ENCODE data around the gene RAB8B.

Gene RAB8B

DNA sequence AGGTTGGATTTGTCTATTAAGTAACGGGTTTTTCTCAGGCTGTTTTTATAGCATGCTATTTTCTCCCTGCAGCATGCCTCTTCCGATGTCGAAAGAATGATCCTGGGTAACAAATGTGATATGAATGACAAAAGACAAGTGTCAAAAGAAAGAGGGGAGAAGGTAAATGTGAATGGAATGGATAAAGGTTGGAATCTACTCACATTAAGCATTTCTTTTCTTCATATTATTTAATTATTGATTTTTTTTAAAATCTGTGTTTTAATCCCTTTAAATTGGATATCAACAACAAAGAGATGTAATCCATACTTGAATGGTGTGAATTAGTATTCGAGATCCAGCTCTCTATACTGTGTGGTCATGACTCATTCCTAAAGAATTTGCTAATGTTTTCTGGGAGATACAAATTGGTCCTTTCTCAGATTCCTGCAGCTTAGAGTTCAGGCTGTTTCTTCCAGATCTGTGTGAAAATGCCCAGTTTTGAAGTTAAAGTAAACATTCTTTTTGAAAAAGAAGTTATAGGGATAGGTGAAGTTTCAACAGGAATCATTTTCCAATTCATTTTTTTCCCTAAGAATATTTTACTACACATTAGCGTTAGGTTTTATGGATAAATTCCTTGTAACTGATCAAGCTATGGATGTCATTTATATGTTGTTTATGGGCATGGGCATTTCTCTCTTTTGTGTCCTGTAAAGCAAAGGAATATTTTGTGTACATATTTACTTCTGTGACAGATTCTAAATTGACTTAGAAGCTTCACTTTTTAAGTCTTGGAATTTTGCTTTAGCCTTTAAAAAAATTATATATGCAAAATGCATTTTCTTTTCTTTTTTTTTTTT is 67.2 kb downstream of the RAB8B start:
- no peak overlapping the region for H3K27ac ChIP-seq (ENCODE audit: insufficient read depth in 1 of 2, low read depth in 1 of 2, low read length in 2 of 2, poor library complexity in 1 of 2, severe bottlenecking in 2 of 2)
- no peak for DNase-seq

DNA sequence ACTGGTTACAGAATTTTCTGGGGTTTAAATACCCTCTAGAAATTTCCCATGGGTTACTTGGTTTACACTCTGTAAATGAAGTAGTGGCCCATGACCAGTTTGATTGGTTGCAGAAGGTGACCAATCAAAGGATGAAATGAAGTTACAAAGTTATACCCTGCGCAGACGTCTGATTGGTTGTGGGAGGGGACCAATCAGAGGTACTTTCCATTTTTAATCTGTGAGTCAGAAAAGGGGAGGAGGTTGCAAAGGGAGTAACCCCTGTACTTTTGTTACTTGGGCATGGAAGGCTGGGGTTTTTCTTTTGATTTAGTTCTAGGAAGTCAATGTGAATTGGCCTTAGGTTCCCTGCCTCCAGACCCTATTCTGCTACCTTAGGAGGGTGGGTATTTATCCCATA is 69.3 kb downstream of the RAB8B start:
- Histone ChIP-seq H3K4me1 (ENCODE audit: control extremely low read depth in 1 of 4, control insufficient read depth in 4 of 4, insufficient read depth in 4 of 4, low read length in 3 of 4) (no peaks in the 10 kb centered on the region), H3K9me3 (ENCODE audit: control extremely low read depth in 1 of 5, control insufficient read depth in 4 of 5, insufficient read depth in 2 of 5, low read depth in 1 of 5, low read length in 4 of 5) (no peaks in the 10 kb centered on the region), H3K27me3 (replicated peaks in 2 of 5; ENCODE audit: control insufficient read depth in 4 of 5, insufficient read depth in 5 of 5, low read length in 4 of 5) (no peaks in the 10 kb centered on the region), H3K4me3 (ENCODE audit: control insufficient read depth in 1 of 7, extremely low read depth in 1 of 7, insufficient read depth in 4 of 7, low read depth in 2 of 7, low read length in 6 of 7) (no peak overlapping the region), H3K27ac (ENCODE audit: insufficient read depth in 1 of 2, low read depth in 1 of 2, low read length in 2 of 2, poor library complexity in 1 of 2, severe bottlenecking in 2 of 2) (no peak overlapping the region), H3K36me3 (ENCODE audit: control insufficient read depth in 4 of 4, insufficient read depth in 4 of 4, low read length in 3 of 4) (peaks cover 15 to 32% (median 25%) of the 10 kb centered on the region in 4 experiments)
- DNase-seq: no peak
- POLR2A ChIA-PET: interaction anchor here (0.6 kb wide), 1 partner anchor 12 kb away, joined by 3 read pairs; no protein-coding TSS in a partner anchor
- CTCF ChIA-PET: no interaction called here
- WGBS (ENCODE audit: insufficient coverage): 100% methylated on average over 2 of the region's 2 CpGs

More for the DNA sequence above, 67.2 kb downstream of the RAB8B start:
- ChIA-PET POLR2A (interaction anchor here (0.6 to 0.7 kb wide), 2 partner anchors 19 to 20 kb away, joined by 3 to 4 read pairs; no protein-coding TSS in a partner anchor), CTCF (no interaction called here)
- H3K4me1 ChIP-seq (ENCODE audit: control extremely low read depth in 1 of 4, control insufficient read depth in 4 of 4, insufficient read depth in 4 of 4, low read length in 3 of 4): no peaks in the 10 kb centered on the region
- WGBS (ENCODE audit: insufficient coverage): 100% methylated on average over 4 of the region's 5 CpGs
- H3K27me3 ChIP-seq (replicated peaks in 2 of 5; ENCODE audit: control insufficient read depth in 4 of 5, insufficient read depth in 5 of 5, low read length in 4 of 5): no peaks in the 10 kb centered on the region
- H3K36me3 ChIP-seq (ENCODE audit: control insufficient read depth in 4 of 4, insufficient read depth in 4 of 4, low read length in 3 of 4): peaks cover 15 to 31% (median 25%) of the 10 kb centered on the region in 4 experiments
- no peaks in the 10 kb centered on the region for H3K9me3 ChIP-seq (ENCODE audit: control extremely low read depth in 1 of 5, control insufficient read depth in 4 of 5, insufficient read depth in 2 of 5, low read depth in 1 of 5, low read length in 4 of 5)
- H3K4me3 ChIP-seq (ENCODE audit: control insufficient read depth in 1 of 7, extremely low read depth in 1 of 7, insufficient read depth in 4 of 7, low read depth in 2 of 7, low read length in 6 of 7): no peak overlapping the region

DNA sequence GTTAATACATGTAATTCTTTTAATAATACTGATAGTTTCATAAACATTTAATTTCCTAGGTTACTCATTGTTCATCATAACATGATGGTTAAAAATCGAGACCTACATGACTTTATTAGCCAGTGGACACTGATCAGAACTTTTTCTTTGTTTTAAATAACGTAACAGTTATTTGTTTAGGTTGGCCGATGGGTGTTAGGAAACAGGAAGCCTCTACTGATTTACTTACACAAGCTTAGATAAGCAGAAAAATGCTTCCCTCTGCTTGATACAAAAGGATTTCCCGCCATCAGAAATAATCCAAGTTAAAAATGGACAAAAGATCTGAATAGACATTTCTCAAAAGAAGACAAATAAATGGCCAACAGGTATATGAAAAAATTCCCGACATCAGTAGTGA is 71.4 kb downstream of the RAB8B start:
- Histone ChIP-seq H3K9me3 (ENCODE audit: control extremely low read depth in 1 of 5, control insufficient read depth in 4 of 5, insufficient read depth in 2 of 5, low read depth in 1 of 5, low read length in 4 of 5) (no peaks in the 10 kb centered on the region), H3K4me1 (ENCODE audit: control extremely low read depth in 1 of 4, control insufficient read depth in 4 of 4, insufficient read depth in 4 of 4, low read length in 3 of 4) (no peaks in the 10 kb centered on the region), H3K36me3 (ENCODE audit: control insufficient read depth in 4 of 4, insufficient read depth in 4 of 4, low read length in 3 of 4) (peaks cover 14 to 40% (median 24%) of the 10 kb centered on the region in 4 experiments), H3K4me3 (ENCODE audit: control insufficient read depth in 1 of 7, extremely low read depth in 1 of 7, insufficient read depth in 4 of 7, low read depth in 2 of 7, low read length in 6 of 7) (no peak overlapping the region), H3K27me3 (replicated peaks in 2 of 5; ENCODE audit: control insufficient read depth in 4 of 5, insufficient read depth in 5 of 5, low read length in 4 of 5) (no peaks in the 10 kb centered on the region), H3K27ac (ENCODE audit: insufficient read depth in 1 of 2, low read depth in 1 of 2, low read length in 2 of 2, poor library complexity in 1 of 2, severe bottlenecking in 2 of 2) (no peak overlapping the region)
- CTCF ChIA-PET: interaction anchor here (1.0 to 1.8 kb wide), 6 partner anchors 11 to 88 kb away, joined by 3 to 5 read pairs (median 4); no protein-coding TSS in a partner anchor
- POLR2A ChIA-PET: no interaction called here
- WGBS (ENCODE audit: insufficient coverage): no CpG with 5 or more reads among the region's 5 CpGs
- DNase-seq: no peak

DNA sequence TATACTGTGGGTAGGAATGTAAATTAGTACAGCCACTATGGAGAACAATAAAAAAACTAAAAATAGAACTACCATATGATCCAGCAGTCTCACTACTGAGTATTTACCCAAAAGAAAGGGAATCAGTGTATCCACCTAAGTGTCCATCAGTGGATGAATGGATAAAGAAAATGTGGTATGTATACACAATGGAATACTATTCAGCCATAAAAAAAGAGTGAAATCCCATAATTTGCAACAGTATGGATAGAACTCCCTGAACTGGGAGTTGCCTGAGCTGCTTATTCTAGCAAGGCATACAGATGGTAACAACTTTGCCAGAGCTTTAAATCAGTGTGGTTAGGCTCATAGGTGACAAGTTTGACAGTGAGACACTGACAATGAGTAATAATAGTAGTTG is 71.9 kb downstream of the RAB8B start:
- CTCF ChIA-PET: interaction anchor here (0.9 to 1.8 kb wide), 5 partner anchors 10 to 77 kb away, joined by 3 to 5 read pairs (median 4); no protein-coding TSS in a partner anchor
- no peak for DNase-seq

DNA sequence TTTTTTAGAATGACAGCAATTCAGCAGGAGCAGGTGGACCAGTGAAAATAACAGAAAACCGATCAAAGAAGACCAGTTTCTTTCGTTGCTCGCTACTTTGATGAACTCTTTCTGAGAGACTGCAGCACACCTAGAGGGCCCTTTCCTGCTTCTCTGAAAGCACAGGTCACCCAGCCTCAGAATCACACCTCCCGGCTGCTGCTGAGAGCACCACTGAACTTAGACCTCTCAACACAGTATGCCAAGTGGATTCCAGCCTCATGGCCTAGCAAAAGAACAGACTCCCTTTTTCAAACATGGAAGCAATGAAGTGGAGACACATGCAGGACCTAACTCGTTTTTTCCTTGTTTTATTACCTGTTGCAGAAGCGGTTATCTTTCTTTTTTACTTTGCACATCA is 74.1 kb downstream of the RAB8B start:
- ChIA-PET POLR2A (no interaction called here), CTCF (no interaction called here)
- no peaks in the 10 kb centered on the region for H3K9me3 ChIP-seq (ENCODE audit: control extremely low read depth in 1 of 5, control insufficient read depth in 4 of 5, insufficient read depth in 2 of 5, low read depth in 1 of 5, low read length in 4 of 5)
- 90% methylated on average over 5 of the region's 6 CpGs for WGBS (ENCODE audit: insufficient coverage)
- H3K27me3 ChIP-seq (replicated peaks in 2 of 5; ENCODE audit: control insufficient read depth in 4 of 5, insufficient read depth in 5 of 5, low read length in 4 of 5): no peaks in the 10 kb centered on the region
- peaks cover 12 to 35% (median 19%) of the 10 kb centered on the region in 4 experiments for H3K36me3 ChIP-seq (ENCODE audit: control insufficient read depth in 4 of 4, insufficient read depth in 4 of 4, low read length in 3 of 4)
- no peaks in the 10 kb centered on the region for H3K4me1 ChIP-seq (ENCODE audit: control extremely low read depth in 1 of 4, control insufficient read depth in 4 of 4, insufficient read depth in 4 of 4, low read length in 3 of 4)
- no peak overlapping the region for H3K4me3 ChIP-seq (ENCODE audit: control insufficient read depth in 1 of 7, extremely low read depth in 1 of 7, insufficient read depth in 4 of 7, low read depth in 2 of 7, low read length in 6 of 7)
- no peak overlapping the region for H3K27ac ChIP-seq (ENCODE audit: insufficient read depth in 1 of 2, low read depth in 1 of 2, low read length in 2 of 2, poor library complexity in 1 of 2, severe bottlenecking in 2 of 2)
- DNase-seq: no peak

More for the DNA sequence above, 71.9 kb downstream of the RAB8B start:
- Histone ChIP-seq H3K27me3 (replicated peaks in 2 of 5; ENCODE audit: control insufficient read depth in 4 of 5, insufficient read depth in 5 of 5, low read length in 4 of 5) (no peaks in the 10 kb centered on the region), H3K36me3 (ENCODE audit: control insufficient read depth in 4 of 4, insufficient read depth in 4 of 4, low read length in 3 of 4) (peaks cover 14 to 38% (median 20%) of the 10 kb centered on the region in 4 experiments), H3K27ac (ENCODE audit: insufficient read depth in 1 of 2, low read depth in 1 of 2, low read length in 2 of 2, poor library complexity in 1 of 2, severe bottlenecking in 2 of 2) (no peak overlapping the region), H3K4me3 (ENCODE audit: control insufficient read depth in 1 of 7, extremely low read depth in 1 of 7, insufficient read depth in 4 of 7, low read depth in 2 of 7, low read length in 6 of 7) (no peak overlapping the region), H3K9me3 (ENCODE audit: control extremely low read depth in 1 of 5, control insufficient read depth in 4 of 5, insufficient read depth in 2 of 5, low read depth in 1 of 5, low read length in 4 of 5) (no peaks in the 10 kb centered on the region), H3K4me1 (ENCODE audit: control extremely low read depth in 1 of 4, control insufficient read depth in 4 of 4, insufficient read depth in 4 of 4, low read length in 3 of 4) (no peaks in the 10 kb centered on the region)
- POLR2A ChIA-PET: no interaction called here

DNA sequence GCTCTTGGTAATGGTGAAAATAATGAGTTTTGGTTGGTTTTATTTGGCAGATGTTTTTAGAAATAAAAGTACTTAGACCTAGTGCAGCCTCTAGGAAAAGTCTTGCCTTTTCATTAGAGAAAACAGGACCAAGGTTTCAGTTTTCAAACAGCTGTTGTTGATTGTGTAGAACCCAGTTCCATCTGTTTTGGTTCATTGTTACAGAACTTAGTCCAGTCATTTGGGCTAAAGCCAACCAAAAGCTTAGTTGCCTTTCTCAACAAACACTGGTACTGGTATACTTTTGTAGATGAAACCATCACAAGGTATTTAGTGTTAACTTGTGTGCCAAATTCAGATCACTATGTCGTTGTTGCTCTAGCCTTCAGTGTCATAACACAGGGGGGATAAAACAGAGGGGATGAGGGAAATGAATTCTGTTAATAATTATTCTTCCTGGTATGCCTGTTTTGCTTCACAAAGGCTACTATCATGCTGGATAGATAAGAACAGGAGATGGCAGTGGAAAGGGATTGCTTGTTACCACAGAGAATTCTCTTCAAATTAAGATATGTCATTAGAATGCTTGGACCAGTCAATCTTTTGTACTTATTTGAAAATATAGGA is 75.4 kb downstream of the RAB8B start:
- POLR2A ChIA-PET: interaction anchor here (0.9 kb wide), 1 partner anchor 11 kb away, joined by 6 read pairs; no protein-coding TSS in a partner anchor

DNA sequence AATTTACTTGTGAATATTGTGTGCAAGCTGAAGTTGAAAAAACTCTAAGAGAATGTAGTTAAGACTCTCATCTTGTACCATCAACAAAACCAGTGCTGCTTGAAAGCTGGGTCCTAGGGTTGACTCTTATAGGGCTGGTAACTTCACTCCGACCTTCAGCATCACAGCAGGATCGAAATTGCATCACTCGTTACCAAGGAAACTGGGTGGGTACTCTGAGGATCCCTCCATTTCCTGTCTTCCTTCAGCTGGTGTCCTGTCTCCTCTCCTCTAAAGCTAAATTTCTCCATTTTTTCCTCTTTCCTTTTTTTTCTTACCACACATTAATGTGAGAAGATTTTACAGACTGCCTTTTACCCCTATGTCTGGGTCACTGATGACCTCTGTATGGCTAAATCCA is 85.0 kb downstream of the RAB8B start:
- Histone ChIP-seq H3K4me3 (ENCODE audit: control insufficient read depth in 1 of 7, extremely low read depth in 1 of 7, insufficient read depth in 4 of 7, low read depth in 2 of 7, low read length in 6 of 7) (no peak overlapping the region), H3K4me1 (ENCODE audit: control extremely low read depth in 1 of 4, control insufficient read depth in 4 of 4, insufficient read depth in 4 of 4, low read length in 3 of 4) (peaks cover 0 to 24% (median 15%) of the 10 kb centered on the region in 4 experiments), H3K9me3 (ENCODE audit: control extremely low read depth in 1 of 5, control insufficient read depth in 4 of 5, insufficient read depth in 2 of 5, low read depth in 1 of 5, low read length in 4 of 5) (no peaks in the 10 kb centered on the region), H3K27me3 (replicated peaks in 2 of 5; ENCODE audit: control insufficient read depth in 4 of 5, insufficient read depth in 5 of 5, low read length in 4 of 5) (no peaks in the 10 kb centered on the region), H3K27ac (ENCODE audit: insufficient read depth in 1 of 2, low read depth in 1 of 2, low read length in 2 of 2, poor library complexity in 1 of 2, severe bottlenecking in 2 of 2) (no peak overlapping the region), H3K36me3 (ENCODE audit: control insufficient read depth in 4 of 4, insufficient read depth in 4 of 4, low read length in 3 of 4) (peaks cover 0 to 3% (median 0%) of the 10 kb centered on the region in 4 experiments)
- WGBS (ENCODE audit: insufficient coverage): 92% methylated on average over 3 of the region's 3 CpGs
- ChIA-PET POLR2A (no interaction called here), CTCF (interaction anchor here (1.2 to 1.7 kb wide), 4 partner anchors 8 to 83 kb away, joined by 3 to 6 read pairs (median 3); no protein-coding TSS in a partner anchor)
- no peak for DNase-seq

More for the DNA sequence above, 75.4 kb downstream of the RAB8B start:
- no peak overlapping the region for H3K4me3 ChIP-seq (ENCODE audit: control insufficient read depth in 1 of 7, extremely low read depth in 1 of 7, insufficient read depth in 4 of 7, low read depth in 2 of 7, low read length in 6 of 7)
- 100% methylated on average over 1 of the region's 1 CpG for WGBS (ENCODE audit: insufficient coverage)
- peaks cover 9 to 33% (median 18%) of the 10 kb centered on the region in 4 experiments for H3K36me3 ChIP-seq (ENCODE audit: control insufficient read depth in 4 of 4, insufficient read depth in 4 of 4, low read length in 3 of 4)
- no peak overlapping the region for H3K27ac ChIP-seq (ENCODE audit: insufficient read depth in 1 of 2, low read depth in 1 of 2, low read length in 2 of 2, poor library complexity in 1 of 2, severe bottlenecking in 2 of 2)
- no peak for DNase-seq
- no peaks in the 10 kb centered on the region for H3K27me3 ChIP-seq (replicated peaks in 2 of 5; ENCODE audit: control insufficient read depth in 4 of 5, insufficient read depth in 5 of 5, low read length in 4 of 5)
- no peaks in the 10 kb centered on the region for H3K9me3 ChIP-seq (ENCODE audit: control extremely low read depth in 1 of 5, control insufficient read depth in 4 of 5, insufficient read depth in 2 of 5, low read depth in 1 of 5, low read length in 4 of 5)
- CTCF ChIA-PET: interaction anchor here (1.6 to 2.7 kb wide), 3 partner anchors 11 to 61 kb away, joined by 3 to 6 read pairs (median 5); no protein-coding TSS in a partner anchor
- no peaks in the 10 kb centered on the region for H3K4me1 ChIP-seq (ENCODE audit: control extremely low read depth in 1 of 4, control insufficient read depth in 4 of 4, insufficient read depth in 4 of 4, low read length in 3 of 4)
